Stomach smooth muscle (tissue), 2 donors: ENCODE results near the gene HNRNPK.

Source experiments
- H3K27ac ChIP-seq: one replicate; pipeline ENCODE4 v1.7.0; 2013; ENCODE audit warnings: mild to moderate bottlenecking, low read length, inconsistent platforms
- H3K27me3 ChIP-seq, 2 donors: one replicate each; pipeline ENCODE4 v1.7.0; 2013; ENCODE audit warnings: low read length in 2 of 2; ENCODE audit not compliant: insufficient read depth in 2 of 2, control insufficient read depth in 1 of 2
- H3K36me3 ChIP-seq, 2 donors: one replicate each; pipeline ENCODE4 v1.7.0; 2013; ENCODE audit warnings: low read length in 2 of 2; ENCODE audit not compliant: control insufficient read depth in 2 of 2, insufficient read depth in 2 of 2
- H3K4me1 ChIP-seq: one replicate; pipeline ENCODE4 v1.7.0; 2013; ENCODE audit warnings: low read length; ENCODE audit not compliant: control insufficient read depth, insufficient read depth
- H3K4me3 ChIP-seq, 2 donors: one replicate each; pipeline ENCODE4 v1.7.0; 2013; ENCODE audit warnings: low read length in 2 of 2
- H3K9ac ChIP-seq, 2 donors: one replicate each; pipeline ENCODE4 v1.7.0; 2013; ENCODE audit warnings: low read length in 2 of 2, mild to moderate bottlenecking in 1 of 2
- H3K9me3 ChIP-seq, 2 donors: one replicate each; pipeline ENCODE4 v1.7.0; 2013; ENCODE audit warnings: low read length in 2 of 2; ENCODE audit not compliant: control insufficient read depth in 2 of 2
- donor health status: healthy.
- donor health status: Pancreatic carcinoma.

HNRNPK gene

DNA sequence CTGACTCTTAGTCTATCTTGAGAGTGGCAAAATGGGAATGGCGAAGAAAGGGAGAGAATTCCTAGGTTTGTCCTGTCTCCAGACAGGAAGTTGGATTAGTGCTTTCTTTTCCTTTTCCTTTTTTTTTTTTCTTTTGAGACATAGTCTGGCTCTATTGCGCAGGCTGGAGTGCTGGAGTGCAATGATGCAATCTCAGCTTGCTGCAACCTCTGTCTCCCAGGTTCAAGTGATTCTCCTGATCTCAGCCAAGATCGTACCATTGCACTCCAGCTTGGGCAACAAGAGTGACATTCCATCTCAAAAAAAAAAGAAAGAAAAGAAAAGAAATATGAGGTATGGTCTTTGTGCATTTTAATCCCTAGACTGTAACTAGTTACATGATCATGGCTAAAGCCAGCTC lies 46.2 kb downstream of the HNRNPK start:
- H3K4me1 ChIP-seq: no peaks in the 10 kb centered on the region
- H3K4me3 ChIP-seq: no peak overlapping the region
- H3K27ac ChIP-seq: no peak overlapping the region
- H3K9ac ChIP-seq: no peak overlapping the region
- H3K9me3 ChIP-seq: no peaks in the 10 kb centered on the region
- peaks cover 0 to 2% of the 10 kb centered on the region in 2 donors for H3K36me3 ChIP-seq
- H3K27me3 ChIP-seq: no peaks in the 10 kb centered on the region

DNA sequence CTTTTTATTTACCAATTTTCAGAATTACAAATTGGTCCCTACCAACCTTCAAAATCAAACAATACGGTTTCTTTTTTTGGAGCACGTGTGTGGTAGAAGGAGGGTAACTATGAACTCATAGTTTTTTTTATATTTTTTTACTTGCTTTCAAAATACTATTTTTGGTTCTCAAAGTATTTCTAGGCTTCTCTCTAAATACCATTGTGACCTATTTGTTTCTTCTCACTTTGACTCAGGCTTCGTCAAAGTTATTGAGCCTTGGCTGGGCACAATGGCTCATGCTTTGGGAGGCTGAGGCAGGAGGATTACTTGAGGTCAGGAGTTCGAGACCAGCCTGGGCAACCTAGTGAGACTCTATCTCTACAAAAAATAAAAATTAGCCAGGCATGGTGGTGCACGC lies 47.2 kb downstream of the HNRNPK start:
- H3K27me3 ChIP-seq: no peaks in the 10 kb centered on the region

DNA sequence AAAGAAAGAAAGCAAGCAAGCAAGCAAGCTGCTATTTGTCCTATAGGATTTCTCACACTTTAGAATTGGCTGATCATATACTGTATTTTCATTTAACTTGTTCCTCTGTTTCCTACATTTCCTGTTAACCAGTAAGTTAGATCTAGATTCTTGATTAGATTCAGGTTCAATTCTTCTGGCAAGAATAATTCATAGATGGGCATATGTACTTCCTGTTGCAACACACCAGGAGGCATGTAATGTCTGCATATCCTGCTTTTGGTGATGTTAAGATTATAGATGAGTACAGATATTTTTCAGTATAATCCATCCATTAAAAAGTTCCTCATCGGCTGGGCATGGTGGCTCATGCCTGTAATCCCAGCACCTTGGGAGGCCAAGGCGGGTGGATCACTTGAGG lies 48.0 kb downstream of the HNRNPK start:
- no peaks in the 10 kb centered on the region for H3K4me1 ChIP-seq
- no peaks in the 10 kb centered on the region for H3K27me3 ChIP-seq
- no peaks in the 10 kb centered on the region for H3K9me3 ChIP-seq
- no peak overlapping the region for H3K27ac ChIP-seq
- no peaks in the 10 kb centered on the region for H3K36me3 ChIP-seq
- no peak overlapping the region for H3K4me3 ChIP-seq
- H3K9ac ChIP-seq: no peak overlapping the region

More for the DNA sequence above, 47.2 kb downstream of the HNRNPK start:
- Histone ChIP-seq H3K36me3 (no peaks in the 10 kb centered on the region), H3K9me3 (no peaks in the 10 kb centered on the region), H3K9ac (no peak overlapping the region), H3K4me1 (no peaks in the 10 kb centered on the region), H3K27ac (no peak overlapping the region), H3K4me3 (no peak overlapping the region)

DNA sequence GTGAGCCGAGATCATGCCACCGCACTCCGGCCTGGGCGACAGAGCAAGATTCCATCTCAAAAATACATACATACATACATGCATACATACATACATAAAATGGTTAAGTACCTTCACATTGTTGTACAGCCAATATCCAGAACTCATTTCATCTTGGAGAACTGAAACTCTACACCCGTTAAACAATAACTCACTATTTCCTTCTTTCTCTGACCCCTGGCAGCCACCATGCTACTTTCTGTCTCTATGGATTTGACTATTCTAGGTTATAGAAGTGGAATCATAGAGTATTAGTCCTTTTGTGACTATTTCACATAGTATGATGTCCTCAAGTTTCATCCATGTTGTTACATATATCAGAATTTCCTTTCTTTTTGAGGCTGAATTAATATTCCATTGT lies 49.1 kb downstream of the HNRNPK start:
- Histone ChIP-seq H3K27ac (no peak overlapping the region), H3K36me3 (no peaks in the 10 kb centered on the region), H3K4me1 (no peaks in the 10 kb centered on the region), H3K4me3 (no peak overlapping the region), H3K9me3 (no peaks in the 10 kb centered on the region), H3K27me3 (no peaks in the 10 kb centered on the region), H3K9ac (no peak overlapping the region)

DNA sequence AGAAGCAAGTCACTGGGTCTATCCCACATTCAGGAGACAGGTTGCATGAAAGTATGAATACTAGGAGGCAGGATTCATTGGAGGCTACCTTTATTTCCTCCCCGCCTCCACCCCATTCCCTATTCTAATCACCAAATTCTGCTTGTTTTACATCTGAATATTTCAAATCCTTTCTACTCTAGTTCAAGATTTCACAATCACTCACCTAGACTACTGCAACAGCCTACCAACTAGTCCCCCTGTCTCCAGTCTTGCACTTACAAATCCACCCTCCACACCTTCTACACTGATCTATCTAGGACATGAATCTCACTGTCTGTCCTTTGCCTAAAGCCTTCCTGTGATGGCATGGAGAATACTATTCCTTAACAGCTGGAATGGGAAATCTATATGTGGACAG lies 52.4 kb downstream of the HNRNPK start:
- Histone ChIP-seq H3K9me3 (no peaks in the 10 kb centered on the region), H3K4me1 (no peaks in the 10 kb centered on the region), H3K4me3 (no peak overlapping the region), H3K27me3 (no peaks in the 10 kb centered on the region), H3K9ac (no peak overlapping the region), H3K36me3 (no peaks in the 10 kb centered on the region), H3K27ac (no peak overlapping the region)

DNA sequence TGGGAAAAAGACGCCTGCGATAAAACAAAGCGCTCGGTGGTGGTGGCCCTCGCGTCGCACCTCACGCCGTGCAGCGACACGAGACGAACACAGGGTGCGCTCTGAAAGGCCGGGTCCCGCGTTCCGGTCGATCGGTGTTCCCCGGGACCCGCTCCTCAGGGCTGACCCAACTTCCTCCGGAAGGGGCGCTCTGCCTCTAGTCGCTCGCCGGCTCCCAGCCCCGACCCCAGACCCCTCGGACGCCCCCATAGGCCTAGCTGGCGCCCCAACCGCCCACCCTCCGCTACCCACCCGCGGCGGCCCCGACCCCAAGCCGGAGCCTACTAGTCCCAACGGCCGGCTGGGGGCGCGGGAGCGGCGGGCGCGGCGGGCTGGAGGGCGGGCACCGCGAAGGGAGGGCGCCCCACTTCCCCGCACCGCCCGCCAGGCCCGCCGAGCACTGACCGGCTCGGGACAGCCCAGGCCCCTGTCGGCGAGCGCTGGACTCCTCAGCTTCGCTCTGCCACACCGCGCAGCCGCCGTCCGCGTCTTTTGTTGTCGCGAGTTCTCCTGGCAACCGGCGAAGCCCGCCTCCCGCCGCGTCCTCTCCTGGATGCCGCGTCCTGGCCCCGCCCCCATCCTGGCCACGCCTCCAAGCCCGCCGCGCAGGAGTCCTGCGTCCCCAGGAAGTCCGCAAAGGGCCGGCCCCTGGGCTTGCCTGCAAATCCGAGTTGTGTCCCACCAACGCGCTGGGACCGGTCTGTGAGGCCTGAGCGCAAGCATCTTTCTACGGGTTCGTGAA lies 58.9 kb downstream of the HNRNPK start, which contains the start of gene KIF27:
TSS of gene KIF27 (minus strand) at position 506 of the 781 bp plus-strand sequence. CDS start 5,841 bp downstream, outside the sequence.
- Histone ChIP-seq H3K4me1 (peaks cover 8% of the 10 kb centered on the region), H3K27ac (peak within 1 kb of the TSS; percentile 85), H3K9ac (peak within 1 kb of the TSS; percentile 70 to 79), H3K4me3 (peak within 1 kb of the TSS; percentile 63 to 80), H3K36me3 (no peaks in the 10 kb centered on the region), H3K9me3 (no peaks in the 10 kb centered on the region), H3K27me3 (no peaks in the 10 kb centered on the region)

DNA sequence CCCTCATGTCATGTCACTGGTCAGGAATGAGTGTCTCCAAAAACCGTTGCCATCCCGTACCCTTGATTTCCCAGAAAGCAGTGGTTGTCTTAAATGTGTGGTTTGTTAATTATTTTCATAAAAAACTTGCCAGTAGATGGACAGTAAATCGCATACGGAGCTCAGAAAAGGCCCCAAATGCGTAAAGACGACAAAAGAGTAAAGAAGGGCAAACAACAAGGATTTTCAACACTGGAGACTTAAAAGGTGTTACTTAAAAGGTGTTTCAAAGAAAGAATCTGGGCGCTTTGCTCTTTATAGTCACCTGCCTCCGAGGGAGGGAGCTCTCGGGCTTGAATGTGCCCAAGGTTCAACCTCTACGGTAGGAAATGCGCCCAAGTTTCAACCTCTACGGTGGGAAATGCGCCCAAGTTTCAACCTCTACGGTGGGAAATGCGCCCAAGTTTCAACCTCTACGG lies 59.5 kb downstream of the HNRNPK start:
- Histone ChIP-seq H3K9ac (peak overlapping the region; percentile 69 to 79), H3K9me3 (no peaks in the 10 kb centered on the region), H3K36me3 (no peaks in the 10 kb centered on the region), H3K27ac (peak overlapping the region; percentile 85), H3K4me3 (peak overlapping the region; percentile 63 to 80), H3K27me3 (no peaks in the 10 kb centered on the region), H3K4me1 (peaks cover 8% of the 10 kb centered on the region)

DNA sequence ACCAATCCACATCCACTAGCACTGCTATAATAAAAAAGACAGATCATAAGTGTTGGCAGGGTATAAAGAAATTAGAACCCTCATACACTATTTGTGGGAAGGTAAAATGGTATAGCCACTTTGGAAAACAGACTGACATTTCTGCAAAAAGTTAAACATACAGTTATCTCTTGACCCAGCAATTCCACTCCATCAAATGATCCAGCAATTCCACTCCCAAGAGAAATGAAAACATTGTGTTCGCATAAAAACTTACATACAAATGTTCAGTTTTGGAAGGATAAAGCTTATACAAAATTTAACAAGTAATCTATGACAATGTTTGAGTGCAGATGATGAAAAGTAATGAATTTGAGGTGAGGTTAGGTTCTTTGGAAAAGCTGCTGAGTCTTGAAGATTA lies 60.9 kb downstream of the HNRNPK start:
- no peak overlapping the region for H3K27ac ChIP-seq
- H3K9ac ChIP-seq: no peak overlapping the region
- H3K4me3 ChIP-seq: no peak overlapping the region
- no peaks in the 10 kb centered on the region for H3K36me3 ChIP-seq
- H3K27me3 ChIP-seq: no peaks in the 10 kb centered on the region
- peaks cover 8% of the 10 kb centered on the region for H3K4me1 ChIP-seq
- no peaks in the 10 kb centered on the region for H3K9me3 ChIP-seq
